HG03159 (cell line): ENCODE measurements around the gene ZCCHC14.
"Not testable (repeated sequence)": the region's sequence is repeated elsewhere in the genome, so short reads cannot be mapped to it uniquely, and the experiment has no call there.

ENCODE experiments used
- ATAC-seq: cut with Tn5 transposase; IDR thresholded peaks from one replicate; pipeline ENCODE4 v1.9.1; 2021; ENCODE audit warnings: mild to moderate bottlenecking, moderate library complexity; ENCODE audit not compliant: unreplicated experiment

The ZCCHC14 gene

GRCh38 chr16:87497767-87498290, 5.0 kb upstream of the ZCCHC14 start:
- ATAC-seq: not testable (repeated sequence)

- not testable (repeated sequence) for ATAC-seq
These were observed 4.4 kb upstream of the ZCCHC14 start for GRCh38 chr16:87497023-87497766.

- ATAC-seq: no peak
These were observed 3.6 kb upstream of the ZCCHC14 start for GRCh38 chr16:87496447-87496801.

GRCh38 chr16:87495578-87496446, 3.0 kb upstream of the ZCCHC14 start:
- no peak for ATAC-seq

- no peak for ATAC-seq
These were observed 920 bp upstream of the ZCCHC14 start for GRCh38 chr16:87493608-87494280.

- no peak for ATAC-seq
These were observed 563 bp downstream of the ZCCHC14 start for GRCh38 chr16:87492291-87492630.

- no peak for ATAC-seq
These were observed 1.1 kb downstream of the ZCCHC14 start for GRCh38 chr16:87491522-87492290.

GRCh38 chr16:87490799-87491521, 1.9 kb downstream of the ZCCHC14 start:
- ATAC-seq: not testable (repeated sequence)

- ATAC-seq: no peak
These were observed 2.6 kb downstream of the ZCCHC14 start for GRCh38 chr16:87490096-87490798.

- ATAC-seq: no peak
These were observed 3.3 kb downstream of the ZCCHC14 start for GRCh38 chr16:87489434-87490045.

GRCh38 chr16:87488960-87489359, 3.9 kb downstream of the ZCCHC14 start:
- not testable (repeated sequence) for ATAC-seq

- no peak for ATAC-seq
These were observed 5.4 kb downstream of the ZCCHC14 start for GRCh38 chr16:87487361-87487924.

- no peak for ATAC-seq
These were observed 6.0 kb downstream of the ZCCHC14 start for GRCh38 chr16:87486713-87487247.

GRCh38 chr16:87486282-87486681, 6.5 kb downstream of the ZCCHC14 start:
- no peak for ATAC-seq

- ATAC-seq: not testable (repeated sequence)
These were observed 7.0 kb downstream of the ZCCHC14 start for GRCh38 chr16:87485792-87486191.

- no peak for ATAC-seq
These were observed 8.1 kb downstream of the ZCCHC14 start for GRCh38 chr16:87484487-87485331.

GRCh38 chr16:87483481-87483880, 9.3 kb downstream of the ZCCHC14 start:
- no peak for ATAC-seq
